NCI-H1417 (cell line): Measurements from ENCODE around the gene RPS14.
"Not testable (repeated sequence)": the region's sequence is repeated elsewhere in the genome, so short reads cannot be mapped to it uniquely, and the experiment has no call there.

Source experiments
- DNase-seq, 3 experiments: peaks; one replicate each; lab custom pipeline; 2025; lab: John Stamatoyannopoulos, UW

The RPS14 gene

DNA sequence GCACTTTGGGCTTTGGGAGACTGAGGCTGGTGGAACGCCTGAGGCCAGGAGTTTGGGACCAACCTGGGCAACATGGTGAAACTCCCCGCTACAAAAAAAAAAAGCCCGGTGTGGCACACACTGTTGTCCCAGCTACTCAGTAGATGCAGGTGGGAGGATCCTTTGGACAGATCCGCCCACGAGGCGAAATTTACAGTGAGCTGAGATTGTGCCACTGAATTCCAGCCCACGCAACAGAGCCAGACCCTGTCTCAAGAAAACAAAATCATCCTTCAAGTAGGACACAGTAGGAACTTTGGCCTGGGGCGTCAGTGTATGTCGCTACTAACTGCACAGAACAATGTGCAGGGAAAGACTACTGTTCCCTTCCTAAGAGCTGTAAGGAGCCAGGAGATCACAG, 4.8 kb downstream of the RPS14 start:
- no peak for DNase-seq

DNA sequence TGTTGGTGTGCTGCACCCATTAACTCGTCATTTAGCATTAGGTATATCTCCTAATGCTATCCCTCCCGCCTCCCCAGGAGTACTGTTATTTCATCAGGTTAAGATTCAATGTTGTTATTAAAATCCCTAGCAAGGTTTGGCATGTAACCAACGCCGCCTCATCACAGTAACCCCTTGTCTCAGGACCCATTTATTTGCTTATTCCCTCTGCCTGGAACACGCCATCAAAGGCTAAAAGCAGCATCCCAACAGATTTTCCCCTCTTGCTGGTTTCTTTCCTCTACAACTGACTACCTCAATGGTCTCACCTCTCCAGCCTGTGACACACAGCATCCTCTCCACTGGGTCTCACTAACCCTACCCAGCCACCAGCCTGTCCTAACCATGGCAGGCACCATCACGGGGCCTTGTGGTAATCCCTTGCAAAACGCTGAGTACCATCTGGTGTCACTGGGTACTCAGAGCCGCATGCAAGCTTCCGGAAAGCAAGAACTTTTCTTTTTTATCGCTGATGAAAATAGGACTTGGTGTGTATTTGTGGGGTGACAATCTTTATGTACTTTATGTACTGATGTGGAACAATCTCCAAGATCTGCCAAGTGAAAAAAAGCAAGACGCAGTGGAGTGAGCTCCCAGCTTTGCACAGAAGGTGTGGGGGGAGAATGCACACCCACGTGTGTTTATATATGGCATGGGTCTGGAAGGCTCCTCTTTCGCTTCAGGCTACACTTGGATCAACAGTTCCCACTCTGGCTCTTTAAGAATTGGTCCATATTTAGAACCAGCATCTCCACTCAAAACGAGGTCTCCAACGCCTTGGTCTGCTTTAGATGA, 6.1 kb downstream of the RPS14 start:
- DNase-seq, result no peak

DNA sequence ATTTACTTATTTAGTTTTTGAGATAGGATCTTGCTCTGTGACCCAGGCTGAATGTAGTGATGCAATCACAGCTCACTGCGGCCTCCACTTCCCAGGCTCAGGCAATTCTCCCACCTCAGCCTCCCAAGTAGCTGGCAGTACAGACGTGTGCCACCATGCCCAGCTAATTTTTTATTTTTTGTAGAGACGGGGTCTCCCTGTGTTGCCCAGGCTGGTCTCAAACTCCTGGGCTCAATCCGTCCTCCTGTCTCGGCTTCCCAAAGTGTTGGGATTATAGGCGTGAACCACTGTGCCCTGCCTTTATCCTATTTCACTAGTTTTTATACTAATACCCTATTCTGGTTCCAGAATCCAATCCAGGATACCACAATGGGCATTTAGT, 6.8 kb downstream of the RPS14 start:
- DNase-seq, result no peak

DNA sequence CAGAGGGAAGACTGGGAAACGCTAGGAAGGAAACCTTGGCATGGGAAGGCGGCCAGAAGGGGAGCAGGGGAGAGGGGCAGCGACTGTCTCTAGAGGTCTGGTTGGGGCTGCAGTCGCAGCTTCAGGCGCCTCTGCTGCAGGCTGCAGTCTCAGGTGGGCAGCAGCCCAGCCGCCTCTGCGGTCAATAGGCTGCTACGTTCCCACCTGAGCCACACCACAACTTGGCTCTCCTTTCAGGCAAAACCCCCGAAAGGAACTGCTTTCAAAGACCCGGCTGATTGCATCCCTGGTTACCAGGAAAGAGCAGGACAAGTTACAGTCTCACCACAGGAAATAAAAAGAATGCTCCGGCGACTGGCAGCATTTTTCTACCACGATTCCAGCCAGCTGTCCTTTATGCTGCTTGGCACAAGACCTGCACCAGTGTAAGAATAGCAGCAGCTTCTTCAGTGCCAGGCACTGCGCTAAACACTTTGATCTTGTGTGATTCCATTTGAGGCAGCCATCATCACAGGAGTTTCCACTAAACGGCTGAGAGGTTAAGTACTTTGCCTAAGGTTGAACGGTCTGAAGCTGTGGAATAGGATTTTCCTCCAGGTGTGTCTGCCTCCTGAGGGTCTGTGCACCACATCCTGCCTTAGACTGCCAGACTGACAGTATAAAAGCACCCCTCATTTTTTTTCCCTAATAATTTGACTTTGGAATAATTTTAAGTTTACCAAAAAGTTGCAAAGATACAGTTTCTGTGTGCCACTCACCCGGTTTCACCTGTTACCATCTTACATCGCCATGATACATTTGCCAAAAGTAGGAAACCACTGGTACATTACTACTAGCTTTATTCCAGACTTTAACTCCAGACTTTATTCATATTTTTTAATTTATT, 7.5 kb downstream of the RPS14 start:
- DNase-seq, result no peak

DNA sequence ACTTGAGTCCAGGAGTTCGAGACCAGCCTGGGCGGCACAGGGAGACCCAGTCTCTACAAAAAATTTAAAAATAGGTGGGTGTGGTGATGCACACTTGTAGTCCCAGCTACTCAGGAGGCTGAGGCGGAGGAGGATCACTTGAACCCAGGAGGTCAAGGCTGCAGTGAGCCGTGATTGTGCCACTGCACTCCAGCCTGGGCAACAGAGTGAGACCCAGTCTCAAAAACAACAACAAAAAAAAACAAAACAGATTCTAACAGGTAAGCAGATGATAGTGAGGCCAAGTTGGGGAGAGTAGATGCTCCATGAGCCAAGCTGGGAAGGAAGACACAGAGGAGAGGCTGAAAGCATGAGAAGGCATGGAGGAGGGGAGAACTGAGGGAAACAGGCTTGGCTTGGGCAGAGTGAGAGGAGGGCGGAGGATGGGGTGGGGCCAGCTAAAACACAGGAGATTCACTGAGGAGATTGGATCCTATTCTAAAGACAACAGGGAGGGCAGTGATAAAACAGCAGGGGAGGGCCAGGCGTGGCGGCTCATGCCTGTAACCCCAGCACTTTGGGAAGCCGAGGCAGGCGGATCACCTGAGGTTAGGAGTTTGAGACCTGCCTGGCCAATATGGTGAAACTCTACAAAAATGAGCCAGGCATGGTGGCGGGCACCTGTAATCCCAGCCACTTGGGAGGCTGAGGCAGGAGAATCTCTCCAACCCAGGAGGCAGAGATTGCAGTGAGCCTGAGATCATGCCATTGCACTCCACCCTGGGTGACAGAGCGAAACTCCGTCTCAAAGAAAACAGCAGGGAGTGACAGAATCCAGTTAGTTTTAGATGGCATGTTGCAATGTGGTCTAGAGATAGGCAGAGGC, 8.4 kb downstream of the RPS14 start:
- no peak for DNase-seq

DNA sequence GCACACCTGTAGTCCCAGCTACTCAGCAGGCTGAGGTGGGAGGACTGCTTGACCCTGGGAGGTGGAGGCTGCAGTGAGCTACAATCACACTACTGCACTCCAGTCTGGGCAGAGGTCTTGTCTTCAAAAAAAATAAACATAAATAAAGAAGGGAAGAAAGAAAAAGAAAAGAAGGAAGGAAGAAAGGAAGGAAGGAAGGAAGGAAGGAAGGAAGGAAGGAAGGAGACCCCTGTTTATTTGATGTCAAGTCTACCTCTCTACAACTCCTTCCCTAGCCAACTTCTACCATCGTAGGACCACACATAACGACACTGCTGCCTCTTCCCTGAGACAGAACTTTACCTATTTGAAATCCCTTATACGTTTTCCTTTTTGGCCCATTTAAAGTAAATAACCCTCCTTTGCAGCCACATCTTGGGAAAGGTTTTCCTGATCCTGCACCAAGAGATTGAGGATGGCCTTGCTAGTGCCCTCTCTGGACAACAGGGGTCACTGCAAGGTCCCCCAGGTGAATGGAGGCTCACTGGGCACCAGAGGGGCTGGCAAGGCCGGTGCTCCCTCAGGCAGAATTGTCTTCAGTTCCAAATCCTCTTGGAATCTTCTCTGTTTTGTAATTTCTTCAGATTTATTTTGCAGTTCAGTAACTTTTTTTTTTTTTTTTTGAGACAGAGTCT, 10.5 kb downstream of the RPS14 start:
- peak in 1 of 3 experiments; percentile 6 for DNase-seq

DNA sequence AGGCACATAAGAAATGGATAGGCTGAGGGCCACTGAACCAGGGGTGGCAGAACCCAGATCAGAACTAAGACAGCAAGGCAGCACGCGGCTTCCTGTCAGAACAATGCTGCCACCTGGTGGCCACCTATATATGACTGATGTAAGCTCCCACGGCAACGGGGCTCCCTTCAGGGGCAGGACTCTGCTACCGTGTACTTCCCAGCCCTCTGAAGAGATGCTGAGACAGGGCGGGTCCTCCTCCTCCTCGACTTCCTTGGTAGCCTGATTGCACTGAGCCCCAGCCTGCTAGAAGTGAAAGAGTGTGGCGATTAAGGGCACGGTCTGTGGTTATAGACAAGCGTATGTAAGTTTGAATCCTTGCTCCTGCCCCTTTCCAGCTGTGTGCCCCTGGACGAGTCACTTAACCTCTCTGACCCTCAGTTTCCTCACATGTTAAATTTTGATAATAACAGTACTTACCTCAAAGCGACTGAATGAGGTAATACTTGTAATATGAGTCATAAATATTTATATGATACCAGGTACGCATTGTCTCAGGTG, 13.3 kb downstream of the RPS14 start:
- peak; percentile 55 to 77 (median 75) for DNase-seq

DNA sequence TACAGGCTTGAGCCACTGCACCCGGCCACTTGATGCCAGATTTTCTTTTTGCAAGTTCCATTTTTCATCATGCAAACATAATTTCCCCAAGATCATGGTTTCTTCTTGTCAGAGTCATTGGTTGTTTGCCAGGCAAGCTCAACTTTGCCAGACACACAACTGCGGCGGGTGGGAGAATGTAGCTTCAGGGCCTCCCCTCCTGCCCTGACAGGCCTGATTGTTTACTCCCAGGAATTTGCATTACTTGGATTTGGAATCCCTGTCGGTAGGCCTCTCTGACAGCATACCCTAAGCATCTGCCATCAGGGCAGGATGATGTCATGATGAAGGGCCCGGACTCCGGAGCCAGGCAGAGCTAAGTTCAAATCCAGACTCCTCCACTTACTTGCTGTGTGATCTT, 15.1 kb downstream of the RPS14 start:
- DNase-seq, result no peak

DNA sequence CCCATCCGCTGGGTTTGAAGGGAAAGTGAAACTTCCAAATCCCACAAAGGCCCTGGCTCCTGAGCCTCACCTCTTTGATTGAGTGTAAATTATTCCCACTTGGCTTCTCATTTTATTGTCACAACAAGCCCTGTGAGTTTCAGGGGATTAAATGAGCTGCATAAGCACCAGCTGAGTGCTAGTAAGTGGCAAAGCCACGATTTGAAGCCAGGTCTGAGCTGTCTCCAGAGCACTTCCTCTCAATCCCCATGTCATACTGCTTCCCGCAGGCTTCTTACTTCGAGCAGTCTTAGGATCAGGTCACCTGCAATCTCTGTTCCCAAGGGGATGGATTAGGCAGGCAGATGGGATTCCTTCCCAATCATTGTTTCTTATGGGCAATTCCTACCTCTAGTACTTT, 18.0 kb downstream of the RPS14 start:
- DNase-seq, result peak in 1 of 3 experiments; percentile 32

DNA sequence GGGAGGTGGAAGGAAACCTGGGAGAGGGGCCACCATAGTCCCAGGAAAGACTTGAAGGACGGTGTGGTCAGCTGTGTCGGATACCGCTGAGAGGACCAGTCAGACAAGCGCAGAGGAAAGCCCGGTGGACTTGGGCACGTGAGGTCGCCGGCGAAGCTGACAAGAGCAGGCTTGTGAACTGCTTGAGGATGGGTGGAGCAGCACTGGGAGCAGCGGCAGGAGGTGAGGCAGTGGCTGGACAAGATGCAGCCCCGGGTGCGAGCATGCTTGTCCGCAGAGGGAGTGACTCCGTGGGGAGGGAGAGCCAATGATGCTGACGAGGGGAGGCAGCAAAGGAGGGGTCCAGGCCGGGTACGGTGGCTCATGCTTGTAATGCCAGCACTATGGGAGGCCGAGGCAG, 18.5 kb downstream of the RPS14 start:
- DNase-seq, result no peak

DNA sequence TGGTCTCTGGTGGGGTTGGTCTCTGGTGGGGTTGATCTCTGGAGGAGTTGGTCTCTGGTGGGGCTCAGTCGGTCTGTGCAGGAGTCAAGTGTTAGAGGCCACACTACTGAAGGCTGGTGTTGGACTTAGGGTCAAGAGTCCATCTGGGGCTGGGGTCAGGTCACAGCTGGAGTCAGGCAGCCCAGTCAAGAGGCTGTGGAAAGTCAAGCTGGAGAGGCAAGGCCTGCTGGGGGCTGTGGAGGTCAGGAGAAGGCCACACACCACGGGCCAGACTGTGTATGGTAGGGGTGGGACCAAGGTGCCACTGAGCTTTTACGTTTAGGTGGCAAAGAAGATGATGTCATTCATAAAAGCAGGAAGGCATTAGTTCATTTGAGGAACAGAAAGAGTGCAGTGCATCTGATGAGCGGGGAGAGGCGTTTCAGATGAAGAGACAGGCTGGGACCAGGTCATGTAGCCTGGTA, 20.1 kb downstream of the RPS14 start:
- no peak for DNase-seq

DNA sequence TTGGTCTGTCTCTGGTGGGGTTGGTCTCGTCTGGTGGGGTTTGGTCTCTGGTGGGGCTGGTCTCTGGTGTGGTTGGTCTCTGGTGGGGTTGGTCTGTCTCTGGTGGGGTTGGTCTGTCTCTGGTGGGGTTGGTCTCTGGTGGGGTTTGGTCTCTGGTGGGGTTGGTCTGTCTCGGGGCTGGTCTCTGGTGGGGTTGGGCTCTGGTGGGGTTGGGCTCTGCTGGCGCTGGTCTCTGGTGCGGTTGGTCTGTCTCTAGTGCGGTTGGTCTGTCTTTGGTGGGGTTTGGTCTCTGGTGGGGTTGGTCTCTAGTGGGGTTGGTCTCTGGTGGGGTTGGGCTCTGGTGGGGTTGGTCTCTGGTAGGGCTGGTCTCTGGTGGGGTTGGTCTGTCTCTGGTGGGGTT, 20.6 kb downstream of the RPS14 start:
- DNase-seq, result no peak

DNA sequence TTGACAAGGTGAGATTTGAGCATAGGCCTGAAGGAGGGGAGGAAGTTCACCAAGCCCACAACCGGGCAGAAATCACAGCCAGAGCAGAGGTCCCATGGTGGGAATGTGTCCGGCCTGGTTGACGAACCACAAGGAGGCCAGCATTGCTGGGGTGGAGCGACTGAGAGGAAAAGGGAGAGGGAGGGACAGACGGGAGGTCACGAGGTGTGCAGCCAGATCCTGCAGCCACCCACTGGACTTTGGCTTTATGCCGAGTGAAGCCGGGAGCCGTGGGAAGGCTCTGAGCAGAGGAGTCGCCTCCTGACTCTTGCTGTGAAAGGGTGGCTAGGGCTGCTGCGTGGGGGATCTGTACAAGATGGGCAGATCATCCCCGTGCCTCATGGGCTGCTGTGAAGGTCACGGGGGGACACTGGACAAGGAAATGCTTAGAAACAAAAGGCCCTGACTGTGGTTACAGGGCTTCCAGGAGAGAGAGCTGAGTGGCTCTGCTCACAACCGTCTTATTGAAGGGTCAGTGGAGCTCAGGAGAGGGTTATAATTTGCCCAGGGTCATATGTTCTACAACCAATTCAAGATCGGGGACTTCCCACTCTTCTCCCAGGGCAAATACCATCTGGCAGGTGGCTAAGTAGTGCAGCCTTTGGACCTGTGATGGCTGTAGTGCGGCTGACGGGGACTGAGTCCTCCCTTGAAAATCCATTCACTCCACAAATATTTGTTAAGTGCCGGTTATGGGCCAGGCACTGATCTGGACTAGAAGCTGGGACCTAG, 21.2 kb downstream of the RPS14 start:
- DNase-seq, result no peak

DNA sequence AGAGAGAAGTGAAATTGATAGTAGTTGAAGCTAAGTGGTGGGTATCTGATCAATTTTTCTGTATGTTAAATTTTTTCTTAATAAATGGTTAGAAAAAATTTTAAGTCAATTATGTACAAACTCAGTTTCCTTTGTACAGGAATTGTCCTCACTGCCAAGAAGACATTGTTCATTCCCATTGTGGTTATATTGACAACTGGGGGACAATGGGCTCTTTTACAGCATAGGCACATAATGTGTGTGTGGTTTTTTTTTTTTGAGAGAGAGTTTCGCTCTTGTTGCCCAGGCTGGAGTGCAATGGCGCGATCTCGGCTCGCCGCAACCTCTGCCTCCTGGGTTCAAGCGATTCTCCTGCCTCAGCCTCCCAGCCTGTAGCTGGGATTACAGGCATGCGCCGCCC, 23.4 kb downstream of the RPS14 start:
- DNase-seq, result not testable (repeated sequence)

DNA sequence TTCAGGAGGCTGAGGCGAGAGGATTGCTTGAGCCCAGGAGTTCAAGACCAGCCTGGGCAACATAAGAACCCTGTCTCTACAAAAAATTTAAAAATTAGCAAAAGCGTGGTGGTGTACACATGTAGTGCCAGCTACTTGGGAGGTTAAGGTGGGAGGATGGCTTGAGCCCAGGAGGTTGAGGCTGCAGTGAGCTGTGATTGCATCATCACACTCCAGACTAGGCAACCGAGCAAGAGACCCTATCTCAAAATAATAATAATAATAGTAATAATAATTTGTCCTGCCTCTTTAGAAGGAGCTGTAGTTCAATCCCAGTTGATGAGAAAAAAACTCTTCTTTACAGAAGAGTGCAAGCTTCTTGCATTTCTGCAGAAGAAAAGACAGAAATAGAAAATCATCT, 26.8 kb downstream of the RPS14 start:
- no peak for DNase-seq

DNA sequence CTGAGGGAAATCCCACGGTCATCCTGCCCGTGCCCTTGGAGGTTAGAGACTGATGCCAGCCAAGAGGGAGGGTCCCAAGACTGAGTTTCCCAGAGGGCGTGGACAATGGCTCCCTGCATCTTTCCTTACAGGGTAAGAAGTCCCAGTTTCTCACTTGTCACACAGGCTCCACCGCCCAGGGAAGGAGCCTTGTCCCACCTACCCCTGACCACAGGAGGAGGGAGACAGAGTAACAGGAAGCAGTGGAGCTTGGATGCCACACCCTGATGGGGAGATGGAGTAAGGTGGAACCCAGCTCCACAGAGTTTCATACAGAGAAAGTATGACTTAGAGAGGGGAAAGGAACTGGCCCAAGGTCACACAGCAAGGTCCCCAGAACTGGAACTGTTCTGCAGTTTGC, 27.5 kb downstream of the RPS14 start:
- DNase-seq, result no peak

DNA sequence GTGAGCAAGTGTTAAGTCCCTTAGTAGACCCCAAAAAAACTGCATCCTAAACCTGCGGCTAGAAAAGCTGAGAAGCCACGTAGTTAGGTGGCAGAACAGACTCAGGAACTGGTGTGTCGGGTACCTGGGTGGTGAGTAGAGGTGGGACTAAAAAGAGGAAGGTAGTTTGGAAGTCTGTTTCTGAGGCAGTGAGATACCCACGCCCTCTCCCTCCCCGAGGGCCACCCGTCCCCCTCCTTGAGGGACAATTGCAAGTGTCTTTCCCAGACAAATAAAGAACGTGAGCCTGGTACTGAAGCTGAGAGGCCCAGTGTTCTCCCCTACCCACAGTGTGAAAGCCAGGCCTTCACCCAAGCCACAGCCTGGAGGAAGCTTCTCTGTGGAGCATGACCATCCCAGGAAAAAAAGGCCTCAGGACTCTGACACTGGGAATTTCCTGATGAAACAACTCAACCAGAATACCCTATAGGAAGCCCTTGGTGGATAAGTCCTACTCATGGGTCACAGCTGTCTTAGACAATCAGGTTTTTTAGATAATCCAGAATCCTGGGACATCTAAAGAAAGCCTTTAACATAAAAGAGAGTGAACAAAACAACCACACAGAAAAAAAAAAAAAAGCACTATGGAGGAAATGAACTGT, 29.8 kb downstream of the RPS14 start:
- DNase-seq, result no peak

DNA sequence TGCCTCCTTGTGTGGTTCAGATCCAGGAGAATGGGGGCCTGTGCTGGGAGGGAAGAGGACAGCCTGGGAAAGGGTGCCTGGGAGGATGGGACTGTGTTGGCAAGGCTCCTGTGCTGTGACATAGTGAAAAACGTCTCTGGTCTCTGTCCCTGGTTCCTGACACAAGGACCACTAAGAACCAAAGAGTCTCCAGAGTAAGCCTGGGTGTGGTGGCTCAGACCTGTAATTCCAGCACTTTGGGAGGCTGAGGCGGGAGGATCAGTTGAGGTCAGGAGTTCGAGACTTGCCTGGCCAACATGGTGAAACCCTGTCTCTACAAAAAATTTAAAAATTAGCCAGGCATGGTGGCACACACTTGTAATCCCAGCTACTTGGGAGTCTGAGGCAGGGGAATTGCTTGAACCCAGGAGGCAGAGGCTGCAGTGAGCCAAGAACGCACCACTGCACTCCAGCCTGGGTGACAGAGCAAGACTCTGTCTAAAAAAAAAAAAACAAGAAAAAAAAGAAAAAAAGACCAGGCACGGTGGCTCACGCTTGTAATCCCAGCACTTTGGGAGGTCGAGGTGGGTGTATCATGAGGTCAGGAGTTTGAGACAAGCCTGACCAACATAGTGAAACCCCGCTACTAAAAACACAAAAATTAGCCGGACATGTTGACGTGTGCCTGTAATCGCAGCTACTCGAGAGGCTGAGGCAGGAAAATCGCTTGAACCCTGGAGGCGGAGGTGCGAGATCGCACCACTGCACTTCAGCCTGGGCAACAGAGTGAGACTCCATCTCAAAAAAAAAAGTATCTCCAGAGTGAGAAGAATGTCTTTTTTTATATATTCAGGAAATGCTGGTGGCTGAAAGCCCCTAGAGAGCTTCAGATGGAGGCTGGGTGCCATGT, 35.4 kb downstream of the RPS14 start:
- not testable (repeated sequence) for DNase-seq
